Stimulated activated naive CD4-positive, alpha-beta T cell (primary cell): ENCODE results near the gene C12orf43.
"Not testable (repeated sequence)": the region's sequence is repeated elsewhere in the genome, so short reads cannot be mapped to it uniquely, and the experiment has no call there.

Experiments used
- DNase-seq, 6 experiments: peaks; one replicate each; lab custom pipeline; 2025; lab: John Stamatoyannopoulos, UW

C12orf43 gene, protein sequence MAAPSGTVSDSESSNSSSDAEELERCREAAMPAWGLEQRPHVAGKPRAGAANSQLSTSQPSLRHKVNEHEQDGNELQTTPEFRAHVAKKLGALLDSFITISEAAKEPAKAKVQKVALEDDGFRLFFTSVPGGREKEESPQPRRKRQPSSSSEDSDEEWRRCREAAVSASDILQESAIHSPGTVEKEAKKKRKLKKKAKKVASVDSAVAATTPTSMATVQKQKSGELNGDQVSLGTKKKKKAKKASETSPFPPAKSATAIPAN

DNA sequence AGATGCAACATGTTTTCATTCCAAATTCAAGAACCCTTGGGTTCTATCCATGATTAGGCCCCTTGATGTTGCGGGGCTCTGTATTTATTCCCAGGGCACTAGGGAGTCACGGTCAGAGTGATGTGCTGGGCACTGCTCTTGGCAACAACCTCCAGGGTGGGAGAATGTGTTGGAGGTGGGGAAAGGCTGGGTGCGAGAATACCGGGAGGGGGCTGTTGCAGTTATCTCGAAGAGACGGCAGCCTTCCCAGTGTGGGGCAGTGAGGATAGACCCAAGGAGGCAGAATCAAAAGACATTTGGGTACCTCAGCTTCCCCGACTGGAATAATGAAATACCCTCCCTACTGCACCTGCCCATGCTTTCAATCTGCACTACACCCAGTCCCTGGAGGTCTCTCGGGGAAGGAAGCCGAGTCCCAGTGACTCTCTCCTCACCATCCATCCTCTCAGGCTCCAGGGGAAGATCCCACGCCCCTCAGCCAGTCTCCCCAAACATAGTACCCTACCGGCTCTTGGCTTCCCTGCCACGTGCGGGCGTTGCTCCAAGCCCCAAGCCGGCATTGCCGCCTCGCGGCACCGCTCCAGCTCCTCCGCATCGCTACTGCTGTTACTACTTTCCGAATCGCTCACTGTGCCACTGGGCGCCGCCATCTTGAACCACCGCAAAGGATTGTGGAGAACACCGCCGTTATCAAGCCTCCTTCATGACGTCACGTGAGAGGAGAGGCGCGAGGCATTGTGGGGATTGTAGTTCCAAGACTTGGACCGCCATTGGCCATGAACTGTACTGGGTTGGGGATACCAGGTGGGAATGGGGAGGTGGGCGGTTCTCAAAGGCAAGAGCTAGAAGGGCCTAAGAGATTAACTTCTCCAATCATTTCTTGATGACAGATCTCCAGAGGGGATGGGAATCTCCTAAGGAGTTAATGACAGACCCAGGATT is at the start of gene C12orf43:
Gene C12orf43, minus strand, starts transcription at position 663 of the 942 bp plus-strand sequence. Its CDS starts 13 bp downstream, at position 650.
- peak; percentile 81 to 90 (median 87) for DNase-seq

DNA sequence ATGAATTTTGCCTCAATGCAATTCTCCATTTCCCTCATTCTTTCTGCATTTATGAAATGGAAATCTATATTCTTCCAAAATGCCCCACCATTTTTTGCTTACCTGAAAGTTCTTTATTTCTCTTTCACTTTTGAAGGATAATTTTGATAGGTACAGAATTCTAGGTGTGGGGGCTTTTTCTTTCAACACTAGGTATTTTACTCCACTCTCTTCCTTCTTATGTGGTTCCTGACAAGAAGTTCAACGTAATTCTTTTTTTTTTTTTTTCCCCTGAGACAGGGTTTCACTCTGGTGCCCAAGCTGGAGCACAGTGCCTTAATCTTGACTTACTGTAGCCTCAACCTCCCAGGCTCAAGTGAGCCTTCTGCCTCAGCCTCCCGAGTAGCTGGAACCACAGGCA is 49.1 kb upstream of the C12orf43 start:
- DNase-seq, result no peak

DNA sequence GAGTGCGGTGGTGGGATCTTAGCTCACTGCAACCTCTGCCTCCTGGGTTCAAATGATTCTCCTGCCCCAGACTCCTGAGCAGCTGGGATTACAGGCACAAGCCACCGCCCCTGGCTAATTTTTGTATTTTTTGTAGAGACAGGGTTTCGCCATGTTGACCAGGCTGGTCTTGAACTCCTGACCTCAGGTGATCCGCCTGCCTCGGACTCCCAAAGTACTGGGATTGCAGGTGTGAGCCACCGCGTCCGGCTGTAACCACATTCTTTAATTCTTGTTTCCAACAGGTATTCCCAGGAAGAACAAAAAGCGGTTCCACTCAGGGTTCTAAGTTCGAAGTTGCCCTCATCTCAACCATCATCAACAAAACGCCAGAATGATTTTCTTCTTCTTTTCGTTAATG is 48.3 kb upstream of the C12orf43 start:
- not testable (repeated sequence) for DNase-seq

DNA sequence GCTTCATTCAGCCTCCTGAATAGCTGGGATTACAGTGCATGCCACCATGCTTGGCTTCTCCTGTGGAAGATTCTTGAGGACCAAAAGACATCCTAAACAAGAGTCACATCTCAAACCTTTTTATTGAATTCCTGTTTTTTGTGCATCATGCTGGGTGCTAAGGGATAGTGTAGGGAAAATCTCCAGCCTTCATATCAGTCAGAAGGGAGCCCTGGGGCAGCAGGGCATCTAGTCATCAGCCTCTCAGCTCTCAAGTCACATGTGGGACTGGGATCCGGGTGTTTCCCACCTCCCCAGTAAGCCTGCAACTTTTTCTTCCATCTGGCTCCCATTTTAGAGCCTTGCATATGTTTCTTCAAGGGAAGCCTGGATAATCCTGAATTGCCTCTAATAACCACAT is 47.8 kb upstream of the C12orf43 start:
- DNase-seq, result no peak

DNA sequence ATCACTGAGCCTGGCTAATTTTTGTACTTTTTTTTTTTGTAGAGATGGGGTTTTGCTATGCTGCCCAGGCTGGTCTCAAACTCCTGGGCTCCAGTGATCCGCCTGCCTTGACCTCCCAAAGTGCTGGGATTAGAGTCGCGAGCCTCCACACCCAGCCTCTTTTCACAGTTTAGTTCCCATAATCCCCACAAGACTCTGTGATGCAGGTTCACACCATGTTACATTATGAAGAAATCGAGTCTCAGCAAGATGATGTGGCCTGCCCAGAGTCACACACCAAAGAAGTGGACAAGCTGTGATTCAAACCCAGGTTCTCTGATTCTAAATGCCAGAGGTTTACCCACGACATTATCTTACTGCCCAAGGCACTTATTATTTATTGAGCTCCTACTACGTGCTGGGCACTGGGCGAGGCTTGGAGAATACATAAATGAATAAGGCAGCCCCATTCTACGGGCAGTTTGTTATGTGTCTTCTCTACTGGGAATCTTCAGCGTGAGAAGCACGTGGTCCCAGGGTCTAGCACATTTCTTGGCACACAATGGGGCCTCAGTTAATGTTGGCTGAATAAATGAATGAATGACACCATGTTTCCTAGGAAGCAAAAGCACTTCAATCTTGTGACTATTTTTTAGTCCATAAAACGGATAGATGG is 46.2 kb upstream of the C12orf43 start:
- DNase-seq, result no peak

DNA sequence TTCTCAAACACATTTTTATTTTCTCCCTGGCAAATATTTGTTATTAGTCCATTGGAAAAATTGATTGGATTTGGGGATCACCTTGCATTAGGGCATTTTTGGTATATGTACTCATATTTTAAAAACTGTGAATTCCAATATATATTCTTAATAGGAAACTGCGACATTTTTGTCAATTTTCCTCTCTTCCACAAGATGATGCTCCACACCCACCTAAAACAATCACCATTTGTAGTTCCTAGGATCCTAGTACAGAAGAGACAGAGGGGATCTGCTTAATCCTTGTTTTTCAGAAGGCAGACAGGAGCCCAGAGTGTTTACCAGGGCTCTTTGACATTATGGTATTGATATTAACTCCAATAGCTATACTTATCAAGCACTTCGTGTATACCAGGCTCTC is 45.5 kb upstream of the C12orf43 start:
- no peak for DNase-seq

DNA sequence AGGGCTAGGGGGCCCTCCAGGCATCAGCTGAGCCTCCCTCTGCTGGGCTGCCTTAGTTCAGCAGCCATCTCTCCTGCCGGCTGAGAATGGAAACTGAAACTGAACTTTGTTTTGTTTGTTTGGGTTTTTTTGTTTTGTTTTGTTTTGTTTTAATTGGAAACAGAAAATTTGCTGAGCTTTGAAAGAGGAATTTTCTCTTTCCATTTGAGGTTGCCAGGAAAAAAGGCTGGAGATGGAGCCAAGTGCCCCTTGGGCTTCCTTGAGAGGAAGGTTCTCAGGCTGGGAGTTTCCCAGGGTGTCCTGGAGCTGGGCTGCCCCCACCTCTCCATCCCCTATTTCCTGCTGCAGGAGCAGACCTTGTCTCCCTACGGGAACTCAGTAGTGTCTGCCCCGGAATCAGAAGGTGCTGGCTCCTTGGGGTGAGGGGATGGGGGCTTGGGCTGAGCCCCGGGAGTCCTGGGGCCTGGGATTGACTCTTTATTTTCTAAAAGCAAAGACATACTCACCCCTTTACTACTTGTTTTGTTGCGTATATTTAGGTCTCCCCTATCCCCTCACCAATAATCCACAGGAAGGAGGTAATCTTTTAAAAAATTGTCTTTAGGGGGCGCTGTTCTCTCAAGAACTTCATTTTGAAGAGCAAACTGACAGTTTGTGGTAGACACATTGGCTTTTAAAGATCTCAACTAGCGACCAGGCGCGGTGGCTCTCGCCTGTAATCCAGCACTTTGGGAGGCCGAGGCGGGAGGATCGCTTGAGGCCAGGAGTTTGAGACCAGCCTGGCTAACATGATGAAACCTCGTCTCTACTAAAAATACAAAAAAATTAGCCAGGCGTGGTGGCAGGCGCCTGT is 44.1 kb upstream of the C12orf43 start:
- DNase-seq, result peak; percentile 7 to 81 (median 46)

DNA sequence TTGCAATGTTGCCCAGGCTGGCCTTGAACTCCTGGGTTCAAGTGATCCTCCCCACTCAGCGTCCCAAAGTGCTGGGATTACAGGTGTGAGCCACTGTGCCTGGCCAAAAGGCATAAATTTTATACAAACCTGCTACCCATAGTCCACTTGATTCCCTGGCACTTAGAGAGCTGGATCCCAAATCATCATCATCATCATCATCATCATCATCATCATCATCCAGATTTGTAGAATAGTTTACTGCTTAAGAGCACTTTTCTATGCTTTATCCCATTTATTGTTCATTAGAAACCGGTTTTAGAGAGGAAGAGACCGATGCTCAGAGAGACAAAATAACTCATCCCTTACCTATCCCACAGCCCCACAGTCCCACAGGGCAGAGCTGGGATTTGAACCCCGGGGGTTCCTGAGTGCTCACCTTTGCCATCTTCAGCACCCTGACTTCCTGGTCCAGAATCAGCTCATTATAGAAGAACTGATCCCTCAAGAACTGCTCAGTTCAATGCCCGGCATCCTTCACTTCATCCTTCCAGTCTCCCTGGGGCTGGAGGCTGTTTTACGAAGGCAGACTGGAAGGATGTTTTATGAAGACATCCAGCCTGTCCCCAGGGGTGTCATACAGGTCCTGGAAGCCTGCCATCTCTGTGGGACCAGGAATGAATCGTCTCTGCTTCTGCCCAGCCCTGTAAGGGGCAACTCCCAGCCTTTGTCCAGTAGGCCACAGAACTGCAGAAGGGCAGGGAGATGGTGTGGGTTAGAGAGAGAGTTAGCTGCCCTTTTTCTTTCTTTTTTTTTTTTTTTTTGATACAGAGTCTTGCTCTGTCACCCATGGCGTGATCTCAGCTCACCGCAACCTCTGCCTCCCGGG is 43.0 kb upstream of the C12orf43 start:
- no peak for DNase-seq

DNA sequence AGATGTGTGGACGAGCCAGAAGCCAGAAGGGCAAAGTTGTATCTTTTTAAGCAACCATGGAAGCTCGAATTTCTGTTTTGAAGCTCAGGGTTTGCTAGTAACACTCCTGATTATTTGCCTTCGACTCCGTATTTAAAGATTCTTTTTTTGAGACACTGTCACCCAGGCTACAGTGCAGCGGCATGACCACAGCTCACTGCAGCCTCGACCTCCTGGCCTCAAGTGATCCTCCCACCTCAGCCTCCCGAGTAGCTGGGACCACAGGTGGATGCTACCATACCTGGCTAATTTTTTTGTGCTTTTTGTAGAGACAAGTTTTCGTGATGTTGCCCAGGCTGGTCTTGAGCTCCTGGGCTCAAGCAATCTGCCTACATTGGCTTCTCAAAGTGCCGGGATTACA is 41.5 kb upstream of the C12orf43 start:
- DNase-seq, result no peak

DNA sequence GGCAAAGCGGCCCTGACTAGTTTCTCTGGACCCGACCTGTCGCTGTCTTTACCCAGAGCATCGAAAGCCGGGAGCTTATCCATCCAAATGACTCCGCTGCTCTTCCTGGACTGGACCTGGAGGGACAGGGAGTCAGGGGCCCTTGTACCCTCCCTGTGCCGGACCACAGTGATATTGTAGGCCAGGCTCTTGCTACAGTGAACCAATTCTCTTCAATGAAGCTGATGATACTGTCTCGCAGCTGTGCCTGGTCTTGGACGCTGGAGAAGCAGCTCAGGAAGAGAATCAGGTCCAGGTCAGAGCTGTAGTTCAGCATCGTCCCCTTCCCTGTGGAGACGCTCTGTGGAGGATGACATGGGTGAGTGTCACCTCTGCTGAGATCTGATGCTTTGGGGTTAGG is 37.4 kb upstream of the C12orf43 start:
- DNase-seq, result no peak

DNA sequence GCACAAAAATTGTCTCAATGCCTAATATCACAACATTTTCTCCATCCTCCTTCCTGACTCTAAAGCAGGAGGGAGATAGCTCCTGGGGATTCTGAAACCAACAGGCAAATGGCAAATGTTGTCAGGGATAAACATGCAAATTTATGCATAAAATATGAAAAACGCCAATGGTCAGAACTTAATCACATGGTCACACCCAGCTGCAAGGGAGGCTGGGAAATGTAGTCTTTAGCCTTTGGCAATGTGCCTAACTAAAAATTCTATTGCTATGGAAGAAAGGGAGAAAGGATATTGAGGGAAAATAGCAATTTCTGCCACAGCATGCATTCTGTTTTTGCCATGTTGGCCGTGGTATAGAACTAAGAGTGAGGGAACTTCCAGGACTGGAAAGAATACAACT is 34.4 kb upstream of the C12orf43 start:
- no peak for DNase-seq

DNA sequence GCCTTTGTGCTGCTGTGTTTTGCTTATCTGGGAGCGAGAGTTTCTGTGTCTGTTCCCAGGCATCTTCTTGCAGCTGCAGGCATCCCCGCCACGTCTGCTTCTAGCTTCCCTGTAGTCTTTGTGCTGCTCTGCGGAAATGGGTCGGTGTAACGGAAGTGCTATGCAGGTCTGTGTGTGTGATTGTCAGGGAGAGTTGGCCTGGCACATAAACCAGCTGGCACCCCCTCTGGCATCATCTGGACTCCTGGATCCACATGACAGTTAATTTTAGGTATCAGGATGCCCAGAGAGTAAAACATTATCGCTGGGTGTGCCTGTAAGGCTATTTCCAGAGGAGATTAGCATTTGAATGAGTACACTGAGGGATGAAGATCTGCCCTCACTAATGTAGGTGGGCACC is 32.2 kb upstream of the C12orf43 start:
- peak in 1 of 6 experiments; percentile 22 for DNase-seq

DNA sequence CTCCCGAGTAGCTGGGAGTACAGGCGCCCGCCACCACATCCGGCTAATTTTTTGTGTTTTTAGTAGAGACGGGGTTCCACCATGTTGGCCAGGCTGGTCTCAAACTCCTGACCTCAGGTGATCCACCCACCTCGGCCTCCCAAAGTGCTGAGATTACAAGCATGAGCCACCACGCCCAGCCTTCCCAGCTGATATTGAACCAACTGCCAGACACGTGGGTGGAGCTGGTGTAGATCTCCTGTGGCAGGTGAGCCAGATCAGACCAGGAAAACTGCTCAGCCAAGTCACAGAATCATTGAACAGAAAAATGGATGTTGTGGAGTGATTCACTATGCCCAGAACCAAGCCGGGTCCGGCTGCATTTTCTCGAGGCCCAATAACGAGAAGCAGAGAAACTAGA is 31.1 kb upstream of the C12orf43 start:
- DNase-seq, result not testable (repeated sequence)

DNA sequence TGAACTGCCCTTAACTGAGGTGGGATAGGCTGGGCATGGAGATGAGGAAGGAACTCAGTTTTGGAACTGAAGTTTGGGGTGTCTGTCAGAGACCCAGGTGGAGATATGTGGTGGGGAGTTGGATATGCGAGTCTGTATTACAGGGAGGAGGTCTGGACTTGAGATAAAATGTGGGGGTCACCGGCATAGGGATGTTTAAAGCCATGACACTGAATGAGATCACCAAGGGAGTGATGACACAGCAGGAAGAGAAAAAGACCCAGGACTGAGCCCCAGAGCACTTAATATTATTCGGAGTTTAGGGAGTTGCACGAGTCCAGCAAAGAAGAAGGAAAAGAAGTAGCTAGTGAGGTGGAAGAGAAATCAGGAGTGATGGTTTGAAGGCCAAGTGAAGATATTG is 26.8 kb upstream of the C12orf43 start:
- no peak for DNase-seq

DNA sequence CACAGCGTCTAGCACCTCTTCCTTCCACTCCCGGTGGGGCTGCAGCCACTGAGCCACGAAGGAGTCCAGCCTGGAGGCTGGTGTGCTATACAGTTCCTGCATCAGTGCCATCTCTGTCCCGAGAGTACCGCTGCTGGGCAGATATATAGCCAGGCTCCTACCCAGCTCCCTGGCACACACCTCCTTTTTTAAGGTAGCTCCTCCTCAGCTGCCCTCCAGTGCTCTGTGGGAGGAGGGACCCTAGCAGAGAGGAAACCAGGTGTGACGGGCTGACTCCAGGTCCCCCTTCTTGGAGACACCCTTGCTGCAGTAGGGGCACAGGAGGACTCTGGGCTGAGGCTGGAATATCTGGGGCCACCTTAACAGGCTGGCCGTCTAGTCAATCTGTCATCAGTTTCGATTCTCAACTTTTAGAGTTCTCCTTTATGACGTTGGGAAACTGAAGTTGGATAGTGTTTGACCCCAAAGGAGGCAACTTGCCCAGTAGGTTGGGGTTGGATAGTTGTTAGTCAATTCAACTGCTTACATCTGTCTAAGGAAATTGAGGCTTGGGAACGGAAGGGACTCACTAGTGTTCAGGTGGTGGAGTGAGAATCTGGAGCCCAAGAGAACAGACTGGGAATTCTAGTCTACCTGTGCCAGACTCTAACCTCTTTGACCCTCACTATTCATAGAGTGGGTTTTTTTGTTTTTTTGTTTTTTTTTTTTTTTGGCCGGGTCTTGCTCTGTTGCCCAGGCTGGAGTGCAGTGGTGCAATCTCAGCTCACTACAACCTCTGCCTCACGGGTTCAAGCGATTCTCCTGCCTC is 22.8 kb upstream of the C12orf43 start, which contains the start of gene OASL:
Gene OASL, minus strand, starts transcription at position 386 of the 808 bp plus-strand sequence. Its CDS starts 275 bp downstream, at position 111.
- peak; percentile 13 to 62 (median 36) for DNase-seq

DNA sequence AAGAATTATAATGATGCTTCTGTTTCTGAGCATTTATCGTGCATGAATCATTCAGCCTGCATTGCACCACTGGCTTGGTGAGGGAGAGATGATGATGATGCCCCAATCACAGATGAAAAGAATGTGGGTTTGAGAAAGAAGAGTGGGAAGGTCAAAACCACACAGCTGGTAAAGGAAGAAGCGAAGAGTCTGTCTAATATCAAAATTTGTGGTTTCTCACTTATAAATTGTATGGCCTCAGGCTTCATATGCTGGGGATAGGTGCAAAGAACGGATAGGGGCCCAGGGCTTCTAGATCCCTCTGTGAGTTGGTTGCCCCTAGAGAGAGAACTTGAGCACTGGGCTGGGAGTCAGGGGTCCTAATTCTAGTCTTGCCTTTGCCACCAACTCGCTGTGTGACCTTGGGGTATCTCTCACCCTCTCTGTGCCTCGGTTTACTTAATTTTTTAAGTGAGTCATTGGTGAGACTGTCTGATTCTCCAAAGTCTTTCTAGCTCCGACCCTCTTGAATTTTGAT is 20.6 kb upstream of the C12orf43 start:
- DNase-seq, result no peak

DNA sequence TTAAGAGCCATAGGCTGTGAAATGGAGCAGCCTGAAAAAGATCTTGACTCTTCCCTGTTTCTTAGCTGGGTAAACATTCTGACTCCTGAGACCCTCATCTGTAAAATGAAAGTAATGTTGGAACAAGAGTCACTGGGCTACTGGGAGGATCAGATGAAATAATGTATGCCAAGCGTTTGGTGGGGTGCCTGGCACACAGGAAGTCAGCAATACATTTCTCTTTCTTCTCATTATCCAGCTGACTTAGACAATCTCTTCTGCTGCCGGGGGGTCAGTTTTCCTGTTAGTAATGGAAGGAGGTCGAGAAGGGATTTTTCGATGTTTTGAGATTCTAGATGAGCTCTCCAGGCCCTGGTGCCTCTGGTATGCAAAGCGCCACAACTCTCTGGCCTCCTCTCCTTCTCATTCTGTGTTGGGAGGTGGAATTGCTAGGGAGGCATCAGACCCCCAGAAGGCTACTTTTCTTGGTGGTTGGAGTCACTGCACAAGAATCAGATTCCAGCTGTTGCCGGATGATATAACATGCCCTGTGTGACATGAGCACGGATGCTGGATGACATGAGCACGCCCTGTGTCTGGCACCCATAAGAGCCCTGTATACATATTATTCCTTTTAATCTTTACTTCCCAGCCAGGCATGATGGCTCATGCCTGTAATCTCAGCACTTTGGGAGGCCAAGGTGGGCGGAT is 18.5 kb upstream of the C12orf43 start:
- no peak for DNase-seq

DNA sequence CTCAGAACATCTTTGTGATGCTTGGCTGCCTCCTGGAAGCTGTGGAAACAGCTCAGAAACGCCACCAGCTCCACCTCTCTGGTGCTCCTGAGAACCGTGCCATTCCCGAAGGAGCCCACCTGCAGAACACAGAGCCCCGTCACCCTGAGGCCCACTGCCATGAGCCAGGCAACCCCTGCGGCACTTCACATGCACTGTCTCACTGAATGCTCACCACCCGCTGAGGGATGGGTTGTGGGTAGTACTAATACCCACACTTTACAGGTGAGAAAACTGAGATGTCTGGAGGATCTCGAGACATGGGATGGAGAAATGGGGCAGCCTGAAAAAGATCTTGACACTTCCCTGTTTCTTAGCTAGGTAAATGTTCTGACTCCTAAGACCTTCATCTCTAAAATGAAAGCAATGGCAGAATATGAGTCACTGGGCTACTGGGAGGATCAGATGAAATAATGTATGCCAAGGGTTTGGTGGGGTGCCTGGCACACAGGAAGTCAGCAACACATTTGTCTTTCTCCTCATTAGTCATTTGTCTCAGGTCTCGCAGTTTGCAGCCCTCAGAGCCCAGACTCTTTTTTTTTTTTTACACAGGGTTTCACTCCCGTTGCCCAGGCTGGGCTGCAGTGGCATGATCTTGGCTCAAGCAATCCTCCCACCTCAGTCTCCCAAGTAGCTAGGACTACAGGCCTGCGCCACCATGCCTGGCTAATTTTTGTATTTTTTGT is 17.5 kb upstream of the C12orf43 start:
- peak in 1 of 6 experiments; percentile 21 for DNase-seq
